Panc1 (cell line): Measurements from ENCODE around the gene AMN. TPM values are rescaled to one million over a fixed set of nuclear protein-coding genes. Genes with fewer than 3 reads are reported as not detected.
A peak's percentile ranks its signal among the peaks of the same experiment; 100 is the strongest.

Source experiments
- ATAC-seq: fragments of 200-7000 bp; cut with Tn5 transposase; 2 replicates; pipeline ENCODE4 v1.9.1; 2020; ENCODE audit warnings: mild to moderate bottlenecking, moderate library complexity
- BruUV-seq: library from RNA; stranded (reverse); fragments of 400-500 nt; replicated peaks from 2 replicates; lab custom pipeline; 2021; lab: Mats Ljungman, UMichigan
- CTCF ChIA-PET: fragments of 300-600 bp; sonication (Branson Sonifier 250); formaldehyde crosslinking; loops from one replicate; lab custom pipeline; 2022; ENCODE audit warnings: antibody characterized with exemption; lab: Charles Lee
- POLR2A ChIA-PET: fragments of 300-600 bp; sonication (Branson Sonifier 250); formaldehyde crosslinking; loops from one replicate; lab custom pipeline; 2022; ENCODE audit warnings: antibody characterized with exemption; lab: Charles Lee
- DNase-seq: peaks from one replicate; pipeline ENCODE4 v3.0.0-alpha.2; 2010; ENCODE audit warnings: low read depth, low spot score
- H3K27ac ChIP-seq: 2 replicates; pipeline ENCODE4 v1.5.1; 2011; ENCODE audit warnings: mild to moderate bottlenecking, low read length, inconsistent platforms
- H3K27me3 ChIP-seq: fragments of 200-500 bp; sonication (Bioruptor generic); 2 replicates; pipeline ENCODE4 v1.6.0; 2014; ENCODE audit warnings: low read length, inconsistent platforms; ENCODE audit not compliant: control insufficient read depth, insufficient read depth
- H3K36me3 ChIP-seq: fragments of 200-500 bp; sonication (Bioruptor generic); 2 replicates; pipeline ENCODE4 v1.5.1; 2014; ENCODE audit warnings: inconsistent platforms, mild to moderate bottlenecking, low read length, moderate library complexity; ENCODE audit not compliant: control insufficient read depth, insufficient read depth
- H3K4me1 ChIP-seq: 2 replicates; pipeline ENCODE4 v1.5.1; 2011; ENCODE audit warnings: inconsistent platforms, mild to moderate bottlenecking, low read length, moderate library complexity; ENCODE audit not compliant: control insufficient read depth, insufficient read depth
- H3K4me3 ChIP-seq, 2 experiments: 2 replicates each; pipeline ENCODE4 v1.5.1; 2011 to 2012; ENCODE audit warnings: low read depth in 2 of 2, low read length in 2 of 2, mild to moderate bottlenecking in 2 of 2, inconsistent platforms in 1 of 2, moderate library complexity in 1 of 2
- H3K9me3 ChIP-seq: fragments of 200-500 bp; sonication (Bioruptor generic); 2 replicates; pipeline ENCODE4 v1.5.1; 2014; ENCODE audit warnings: low read depth, mild to moderate bottlenecking, inconsistent platforms, low read length, moderate library complexity; ENCODE audit not compliant: control insufficient read depth, insufficient read depth
- POLR2AphosphoS5 ChIP-seq: IDR thresholded peaks from 2 replicates; pipeline ENCODE4 v1.6.1; 2012; ENCODE audit warnings: mild to moderate bottlenecking, low read depth, low read length, moderate library complexity
- REST ChIP-seq, 2 experiments: IDR thresholded peaks; 2 replicates each; pipeline ENCODE4 v1.6.1; 2011 to 2012; ENCODE audit warnings: low read depth in 2 of 2, control low read depth in 1 of 2, low read length in 1 of 2, mild to moderate bottlenecking in 1 of 2, moderate library complexity in 1 of 2; ENCODE audit not compliant: insufficient read depth in 1 of 2
- SIN3A ChIP-seq: IDR thresholded peaks from 2 replicates; pipeline ENCODE4 v1.6.1; 2012; ENCODE audit warnings: low read depth, mild to moderate bottlenecking, low read length, moderate library complexity, borderline replicate concordance; ENCODE audit not compliant: insufficient read depth
- TCF7L2 ChIP-seq: IDR thresholded peaks from 2 replicates; pipeline ENCODE4 v1.6.1; 2011; ENCODE audit warnings: mild to moderate bottlenecking, low read depth, low read length, inconsistent platforms
- in situ Hi-C: cut with HindIII; loops from 2 replicates; pipeline ENCODE4 v1.10.0; 2016; ENCODE audit warnings: low sequenced_read_pairs, low pct_unique_long_range_greater_than_20kb
- intact Hi-C: fragments of 100-400 bp; cut with micrococcal nuclease; formaldehyde crosslinking; loops from one replicate; pipeline ENCODE4 v1.10.0; 2022; ENCODE audit not compliant: unreplicated experiment
- total RNA-seq: library from RNA; stranded (reverse); gene quantifications from one replicate; pipeline ENCODE4 v1.2.1, GENCODE V29; 2021; ENCODE audit not compliant: unreplicated experiment
- TF ChIP-seq, protein P1 (sequence below): fragments of 450-650 bp; IDR thresholded peaks from 2 replicates; pipeline ENCODE4 v1.5.1; 2017; ENCODE audit warnings: mild to moderate bottlenecking

The AMN gene
- total RNA-seq, 1 experiment from 2014 or later: 0.44 TPM

DNA sequence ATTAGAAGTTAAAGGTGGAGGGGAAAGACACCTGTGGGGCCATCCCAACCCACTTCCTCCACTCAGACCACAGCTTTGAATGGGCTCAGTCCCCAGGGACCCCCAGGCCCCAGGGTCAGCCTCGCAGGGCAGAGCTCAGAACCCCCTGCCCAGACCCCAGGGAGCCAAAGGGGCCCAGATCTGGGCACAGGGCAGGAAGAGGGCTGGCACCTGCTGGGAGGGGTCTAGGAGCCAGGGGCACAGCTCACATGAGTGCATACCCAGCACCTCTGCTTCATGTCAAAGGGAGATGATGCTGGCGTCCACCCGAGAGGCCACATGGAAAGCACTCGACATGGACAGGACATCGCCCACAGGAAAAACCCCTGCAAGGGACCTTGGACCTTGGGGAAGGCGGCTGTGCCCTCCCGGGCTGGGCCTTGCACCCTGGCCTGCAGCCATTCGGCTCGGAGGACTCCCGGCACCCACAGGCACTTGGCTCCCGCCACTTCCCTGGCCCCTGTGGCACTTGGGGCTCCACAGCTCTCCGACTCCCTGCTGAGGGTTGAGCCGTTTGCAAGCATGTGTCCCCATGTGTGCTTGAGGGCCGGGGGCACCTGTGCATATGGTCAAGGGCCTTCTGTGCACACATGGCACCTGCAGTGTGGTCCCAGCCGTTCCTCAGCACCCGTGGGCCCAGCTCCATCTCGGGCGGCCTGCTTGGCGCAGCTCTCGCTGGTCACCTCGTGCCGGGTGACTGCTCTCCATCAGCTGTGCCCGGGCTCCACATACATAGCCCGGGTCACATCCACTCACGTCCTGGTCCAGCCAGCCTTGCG is 7.8 kb upstream of the AMN start:
- Histone ChIP-seq H3K9me3 (no peaks in the 10 kb centered on the region), H3K27ac (no peak overlapping the region), H3K4me3 (no peak overlapping the region), H3K36me3 (no peaks in the 10 kb centered on the region), H3K4me1 (no peaks in the 10 kb centered on the region), H3K27me3 (no peaks in the 10 kb centered on the region)
- POLR2A ChIA-PET: no interaction called here
- intact Hi-C loops (no loop called here), in situ Hi-C loops (no loop called here)
- DNase-seq (no peak), ATAC-seq (peak; percentile 5; the same call in 1 of the 2 replicates)
- CTCF ChIA-PET: no interaction called here
- no TSS peak for BruUV-seq
- no peak for TF ChIP-seq TCF7L2
- TF ChIP-seq SIN3A: no peak
- no peak for TF ChIP-seq POLR2AphosphoS5
- TF ChIP-seq, protein P1, sequence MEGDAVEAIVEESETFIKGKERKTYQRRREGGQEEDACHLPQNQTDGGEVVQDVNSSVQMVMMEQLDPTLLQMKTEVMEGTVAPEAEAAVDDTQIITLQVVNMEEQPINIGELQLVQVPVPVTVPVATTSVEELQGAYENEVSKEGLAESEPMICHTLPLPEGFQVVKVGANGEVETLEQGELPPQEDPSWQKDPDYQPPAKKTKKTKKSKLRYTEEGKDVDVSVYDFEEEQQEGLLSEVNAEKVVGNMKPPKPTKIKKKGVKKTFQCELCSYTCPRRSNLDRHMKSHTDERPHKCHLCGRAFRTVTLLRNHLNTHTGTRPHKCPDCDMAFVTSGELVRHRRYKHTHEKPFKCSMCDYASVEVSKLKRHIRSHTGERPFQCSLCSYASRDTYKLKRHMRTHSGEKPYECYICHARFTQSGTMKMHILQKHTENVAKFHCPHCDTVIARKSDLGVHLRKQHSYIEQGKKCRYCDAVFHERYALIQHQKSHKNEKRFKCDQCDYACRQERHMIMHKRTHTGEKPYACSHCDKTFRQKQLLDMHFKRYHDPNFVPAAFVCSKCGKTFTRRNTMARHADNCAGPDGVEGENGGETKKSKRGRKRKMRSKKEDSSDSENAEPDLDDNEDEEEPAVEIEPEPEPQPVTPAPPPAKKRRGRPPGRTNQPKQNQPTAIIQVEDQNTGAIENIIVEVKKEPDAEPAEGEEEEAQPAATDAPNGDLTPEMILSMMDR: no peak
- TF ChIP-seq REST (IDR thresholded peaks at IDR 0.05; ENCODE audit: insufficient read depth in 1 of 2, low read depth in 2 of 2, low read length in 1 of 2): no peak

DNA sequence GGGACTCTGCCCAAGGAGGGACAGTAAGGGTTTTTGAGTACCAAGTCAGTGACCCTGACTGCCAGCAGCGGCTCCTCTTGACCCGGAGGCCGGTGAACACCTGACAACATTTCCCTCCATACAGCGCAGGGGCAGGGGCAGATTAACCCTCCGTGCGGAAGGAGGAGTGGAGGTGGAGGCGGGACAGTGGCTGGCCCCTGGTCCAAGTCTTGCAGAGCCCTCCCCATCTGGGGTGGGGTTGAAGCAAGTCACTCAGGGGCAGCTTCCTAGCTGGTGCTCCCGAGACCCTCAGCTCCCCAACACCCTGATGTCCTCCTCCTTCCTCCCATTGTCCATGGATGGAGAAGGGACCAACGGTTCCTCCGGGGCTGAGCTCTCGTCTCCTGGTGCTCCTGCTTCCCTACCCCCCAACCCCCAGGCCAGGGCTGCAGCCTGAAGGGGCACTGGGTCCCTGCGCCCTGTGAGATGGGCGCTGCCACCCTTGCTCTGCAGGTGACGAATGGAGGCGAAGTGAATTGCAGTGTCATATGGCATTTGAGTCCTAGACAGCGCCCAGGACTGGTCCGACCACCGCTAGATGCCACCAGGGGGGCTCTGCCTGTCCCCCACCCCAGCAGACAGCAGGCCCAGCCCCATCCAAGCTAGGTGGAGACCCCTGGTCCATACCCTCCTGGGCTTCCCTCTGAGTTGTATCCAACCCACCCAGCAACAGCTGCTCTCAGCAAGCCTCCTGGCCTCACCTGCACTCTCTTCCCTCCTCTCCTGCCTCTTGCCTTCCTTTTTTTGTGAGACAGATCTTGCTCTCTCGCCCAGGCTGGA is 7.0 kb upstream of the AMN start:
- DNase-seq: no peak
- no peak overlapping the region for H3K4me3 ChIP-seq
- no peaks in the 10 kb centered on the region for H3K36me3 ChIP-seq
- peak; percentile 19; the same call in 1 of the 2 replicates for ATAC-seq
- BruUV-seq: no TSS peak
- ChIA-PET CTCF (no interaction called here), POLR2A (no interaction called here)
- no peak overlapping the region for H3K27ac ChIP-seq
- in situ Hi-C loops (no loop called here), intact Hi-C loops (no loop called here)
- no peaks in the 10 kb centered on the region for H3K9me3 ChIP-seq
- TF ChIP-seq, protein P1: no peak
- TF ChIP-seq SIN3A: no peak
- no peak for TF ChIP-seq TCF7L2
- no peak for TF ChIP-seq POLR2AphosphoS5
- TF ChIP-seq REST (IDR thresholded peaks at IDR 0.05; ENCODE audit: insufficient read depth in 1 of 2, low read depth in 2 of 2, low read length in 1 of 2): no peak
- no peaks in the 10 kb centered on the region for H3K27me3 ChIP-seq
- no peaks in the 10 kb centered on the region for H3K4me1 ChIP-seq
